Measurements from ENCODE around the gene F2RL2. TPM values are rescaled to one million over a fixed set of nuclear protein-coding genes. Genes with fewer than 3 reads are reported as not detected.
A peak's percentile ranks its signal among the peaks of the same experiment; 100 is the strongest.

F2RL2 gene
- total RNA-seq, 1 donor from 2014 or later = not detected

GRCh38 chr5:76591366-76591765, 31.8 kb downstream of the F2RL2 start:
- H3K4me3 Mint-ChIP-seq (ENCODE audit: low read depth) = no peak overlapping the region
- no peak overlapping the region for H3K27ac Mint-ChIP-seq
- DNase-seq (ENCODE audit: low spot score, unreplicated experiment) = no peak
- H3K9me3 Mint-ChIP-seq (ENCODE audit: low read depth) = no peaks in the 10 kb centered on the region
- H3K36me3 Mint-ChIP-seq (ENCODE audit: insufficient read depth) = peaks cover 2% of the 10 kb centered on the region
- H3K27me3 Mint-ChIP-seq = no peaks in the 10 kb centered on the region
- no peaks in the 10 kb centered on the region for H3K4me1 Mint-ChIP-seq (ENCODE audit: low read depth)
- no peak for TF ChIP-seq CTCF (IDR thresholded peaks at IDR 0.05; ENCODE audit: unreplicated experiment)

GRCh38 chr5:76590027-76590426, 33.2 kb downstream of the F2RL2 start:
- Mint-ChIP-seq H3K4me3 (ENCODE audit: low read depth) (no peak overlapping the region), H3K4me1 (ENCODE audit: low read depth) (no peaks in the 10 kb centered on the region)

GRCh38 chr5:76586531-76586930, 36.7 kb downstream of the F2RL2 start:
- TF ChIP-seq CTCF (IDR thresholded peaks at IDR 0.05; ENCODE audit: unreplicated experiment) = no peak
- Mint-ChIP-seq H3K4me3 (ENCODE audit: low read depth) (no peak overlapping the region), H3K36me3 (ENCODE audit: insufficient read depth) (peaks cover under 1% of the 10 kb centered on the region), H3K4me1 (ENCODE audit: low read depth) (peaks cover 14% of the 10 kb centered on the region), H3K27ac (no peak overlapping the region), H3K27me3 (no peaks in the 10 kb centered on the region), H3K9me3 (ENCODE audit: low read depth) (no peaks in the 10 kb centered on the region)
- no peak for DNase-seq (ENCODE audit: low spot score, unreplicated experiment)

More at GRCh38 chr5:76590027-76590426, 33.2 kb downstream of the F2RL2 start:
- no peak for DNase-seq (ENCODE audit: low spot score, unreplicated experiment)
- H3K9me3 Mint-ChIP-seq (ENCODE audit: low read depth) = no peaks in the 10 kb centered on the region
- H3K36me3 Mint-ChIP-seq (ENCODE audit: insufficient read depth) = peaks cover 2% of the 10 kb centered on the region
- no peak for TF ChIP-seq CTCF (IDR thresholded peaks at IDR 0.05; ENCODE audit: unreplicated experiment)
- H3K27me3 Mint-ChIP-seq = no peaks in the 10 kb centered on the region
- H3K27ac Mint-ChIP-seq = no peak overlapping the region

- no peak for TF ChIP-seq CTCF (IDR thresholded peaks at IDR 0.05; ENCODE audit: unreplicated experiment)
- H3K4me1 Mint-ChIP-seq (ENCODE audit: low read depth) = peaks cover 21% of the 10 kb centered on the region
- no peaks in the 10 kb centered on the region for H3K9me3 Mint-ChIP-seq (ENCODE audit: low read depth)
- no peaks in the 10 kb centered on the region for H3K36me3 Mint-ChIP-seq (ENCODE audit: insufficient read depth)
- DNase-seq (ENCODE audit: low spot score, unreplicated experiment) = no peak
- no peak overlapping the region for H3K27ac Mint-ChIP-seq
- H3K4me3 Mint-ChIP-seq (ENCODE audit: low read depth) = no peak overlapping the region
- H3K27me3 Mint-ChIP-seq = no peaks in the 10 kb centered on the region
Measured at GRCh38 chr5:76585783-76586217, 37.4 kb downstream of the F2RL2 start.

GRCh38 chr5:76583163-76584047, 39.8 kb downstream of the F2RL2 start:
- no peak for DNase-seq (ENCODE audit: low spot score, unreplicated experiment)
- Mint-ChIP-seq H3K36me3 (ENCODE audit: insufficient read depth) (no peaks in the 10 kb centered on the region), H3K9me3 (ENCODE audit: low read depth) (no peaks in the 10 kb centered on the region), H3K27ac (no peak overlapping the region), H3K4me3 (ENCODE audit: low read depth) (no peak overlapping the region), H3K27me3 (no peaks in the 10 kb centered on the region), H3K4me1 (ENCODE audit: low read depth) (peaks cover 22% of the 10 kb centered on the region)
- TF ChIP-seq CTCF (IDR thresholded peaks at IDR 0.05; ENCODE audit: unreplicated experiment) = peak; percentile 48

All from progenitor cell of endocrine pancreas (in vitro differentiated cells).